NT2/D1 (cell line): Measurements from ENCODE around the gene OSBPL2.
A peak's percentile ranks its signal among the peaks of the same experiment; 100 is the strongest.

Experiments used
- DNase-seq: peaks from one replicate; pipeline ENCODE4 v3.0.0-alpha.2; 2011; ENCODE audit warnings: low read depth, low spot score
- H3K27me3 ChIP-seq: 2 replicates; pipeline ENCODE4 v1.6.0; 2011; ENCODE audit warnings: mild to moderate bottlenecking; ENCODE audit not compliant: insufficient read length, insufficient read depth
- H3K36me3 ChIP-seq: 2 replicates; pipeline ENCODE4 v1.6.1; 2011; ENCODE audit warnings: mild to moderate bottlenecking, low read length, mixed read lengths; ENCODE audit not compliant: insufficient read depth, insufficient read length
- H3K4me1 ChIP-seq: 2 replicates; pipeline ENCODE4 v1.5.1; 2011; ENCODE audit not compliant: insufficient read depth, insufficient read length
- H3K4me3 ChIP-seq: 2 replicates; pipeline ENCODE4 v1.5.1; 2011; ENCODE audit warnings: low read depth; ENCODE audit not compliant: insufficient read length
- H3K9ac ChIP-seq: 2 replicates; pipeline ENCODE4 v1.6.0; 2011; ENCODE audit warnings: low read depth; ENCODE audit not compliant: insufficient read length
- H3K9me3 ChIP-seq: 2 replicates; pipeline ENCODE4 v1.5.1; 2011; ENCODE audit warnings: mild to moderate bottlenecking, low read length; ENCODE audit not compliant: insufficient read depth
- SUZ12 ChIP-seq: IDR thresholded peaks from 2 replicates; pipeline ENCODE4 v1.6.1; 2011; ENCODE audit not compliant: insufficient read length, insufficient read depth; ENCODE audit errors: extremely low read depth
- YY1 ChIP-seq: IDR thresholded peaks from 2 replicates; pipeline ENCODE4 v1.6.1; 2011; ENCODE audit not compliant: insufficient read length, insufficient read depth
- ZNF274 ChIP-seq: IDR thresholded peaks from 2 replicates; pipeline ENCODE4 v1.6.1; 2011; ENCODE audit warnings: mild to moderate bottlenecking, low read depth, low read length

OSBPL2 gene

DNA sequence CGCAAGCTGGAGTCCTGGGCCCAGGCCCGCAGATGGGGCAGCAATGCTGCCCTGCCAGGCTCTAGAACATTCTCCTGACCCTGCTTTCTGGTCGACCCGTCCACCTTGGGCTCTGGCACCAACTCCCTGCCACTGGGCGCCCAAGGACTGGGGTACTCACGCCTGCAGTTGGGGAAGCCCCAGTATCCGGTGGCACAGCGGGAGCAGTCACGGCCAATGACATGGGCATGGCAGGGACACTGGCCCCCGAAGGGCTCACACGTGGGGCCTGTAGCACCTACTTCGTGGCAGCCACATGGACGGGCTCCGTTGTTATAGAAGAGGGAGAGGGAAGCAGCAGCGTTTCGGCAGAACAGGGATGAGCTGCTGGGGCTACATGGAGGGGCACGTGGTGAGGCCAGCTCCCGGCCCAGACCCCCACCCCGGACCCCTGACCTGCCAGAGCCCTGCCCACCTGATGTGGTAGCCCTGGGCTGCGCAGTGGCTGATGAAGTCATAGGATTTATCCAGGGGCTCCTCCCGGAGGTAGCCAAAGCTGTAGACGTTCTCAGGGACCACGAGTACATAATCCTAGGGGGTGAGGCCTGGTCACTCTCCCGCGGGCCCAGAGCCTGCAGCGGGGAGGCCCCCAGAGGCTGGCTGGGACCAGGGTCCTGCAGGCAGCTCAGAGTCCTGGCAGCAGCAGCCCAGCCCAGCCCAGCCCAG lies 90.5 kb downstream of the OSBPL2 start:
- no peak for DNase-seq
- TF ChIP-seq ZNF274, result no peak
- no peaks in the 10 kb centered on the region for H3K27me3 ChIP-seq
- peaks cover 96% of the 10 kb centered on the region for H3K36me3 ChIP-seq
- peaks cover 5% of the 10 kb centered on the region for H3K4me1 ChIP-seq
- peaks cover 13% of the 10 kb centered on the region; the same call in 1 of the 2 replicates for H3K9me3 ChIP-seq
- no peak overlapping the region for H3K9ac ChIP-seq
- no peak overlapping the region for H3K4me3 ChIP-seq

DNA sequence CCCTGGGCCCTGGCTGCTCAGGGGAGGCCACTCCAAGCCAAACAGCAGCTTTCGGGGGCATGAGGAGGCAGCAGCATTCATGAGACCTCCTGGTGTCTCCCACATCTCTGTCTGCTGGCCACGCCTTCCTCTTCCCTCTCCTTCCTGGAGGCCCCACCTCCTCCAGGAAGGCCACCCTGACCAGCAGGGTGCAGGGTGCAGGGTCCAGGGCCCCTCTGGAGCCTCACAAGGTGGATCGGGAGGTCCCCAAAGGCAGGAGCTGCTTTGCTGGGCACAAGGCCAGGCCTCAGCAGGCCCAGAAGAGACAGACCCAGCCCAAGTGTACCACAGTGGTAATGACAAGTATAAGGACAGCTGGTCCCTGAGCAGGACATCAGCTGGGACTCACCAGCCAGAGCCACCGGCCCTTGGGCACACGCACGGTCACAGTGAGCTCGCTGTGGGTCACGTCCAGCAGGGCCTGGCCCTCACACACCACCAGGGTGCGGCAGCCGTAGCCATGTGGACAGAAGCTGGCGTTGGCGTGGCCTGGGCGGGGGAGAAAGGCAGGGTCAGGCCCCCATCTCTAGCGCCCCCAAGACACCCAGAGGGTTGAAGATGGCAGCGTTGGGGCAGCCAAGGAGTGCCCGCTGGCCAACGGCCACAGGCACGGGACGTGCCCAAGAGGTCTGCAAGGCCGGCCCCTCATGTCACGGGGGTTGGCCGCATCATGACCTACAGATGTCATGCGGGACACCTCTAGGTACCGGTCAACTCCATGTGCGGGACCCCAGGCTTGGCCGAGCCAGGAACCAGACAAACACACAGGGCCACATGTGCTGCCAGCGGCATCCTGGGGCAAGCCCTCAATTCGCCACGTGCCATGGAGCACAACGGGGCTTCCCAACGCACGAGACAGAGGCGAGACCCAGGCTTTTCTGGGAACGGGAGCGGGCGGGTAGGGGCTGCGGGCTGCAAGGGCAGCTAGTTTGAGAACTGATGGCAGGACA lies 91.4 kb downstream of the OSBPL2 start:
- Histone ChIP-seq H3K4me1 (peaks cover 5% of the 10 kb centered on the region), H3K36me3 (peaks cover 96% of the 10 kb centered on the region), H3K9me3 (peaks cover 13% of the 10 kb centered on the region; the same call in 1 of the 2 replicates), H3K9ac (no peak overlapping the region), H3K4me3 (no peak overlapping the region), H3K27me3 (no peaks in the 10 kb centered on the region)
- TF ChIP-seq ZNF274 (no peak), YY1 (no peak), SUZ12 (no peak)
- no peak for DNase-seq

DNA sequence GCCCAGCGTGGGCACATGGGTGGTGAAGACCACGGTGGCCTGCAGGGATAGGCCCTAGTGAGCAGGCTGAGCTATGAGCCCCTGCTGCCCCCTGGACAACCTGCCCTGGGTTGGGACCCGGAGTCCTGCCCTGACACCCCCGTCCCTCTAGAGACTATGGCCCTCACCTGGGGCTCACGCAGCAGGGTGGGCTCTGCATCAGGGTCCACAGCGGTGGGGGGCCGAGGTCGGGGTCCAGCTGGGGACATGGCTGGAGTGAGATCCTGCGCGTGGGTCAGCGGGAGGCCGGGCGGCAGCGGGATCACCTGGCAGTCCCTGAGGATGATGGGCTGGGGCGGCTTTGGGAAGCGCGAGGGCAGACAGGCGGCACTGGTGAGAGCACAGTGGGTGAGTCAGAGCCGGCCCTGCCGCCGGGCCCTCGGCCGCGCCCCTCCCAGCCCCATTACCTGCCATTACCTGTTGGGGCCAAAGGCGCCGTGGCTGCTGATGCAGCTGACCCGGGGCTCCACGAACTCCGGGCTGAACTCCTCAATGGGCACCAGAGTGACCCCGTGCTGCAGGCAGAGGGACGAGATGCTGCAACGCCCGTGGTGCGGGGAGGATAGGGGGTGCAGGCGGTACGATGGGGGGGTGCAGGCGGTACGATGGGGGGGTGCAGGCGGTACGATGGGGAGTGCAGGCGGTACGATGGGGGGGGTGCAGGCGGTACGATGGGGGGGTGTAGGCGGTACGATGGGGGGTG lies 92.4 kb downstream of the OSBPL2 start:
- Histone ChIP-seq H3K4me1 (peaks cover 5% of the 10 kb centered on the region), H3K27me3 (no peaks in the 10 kb centered on the region), H3K9ac (no peak overlapping the region), H3K36me3 (peaks cover 96% of the 10 kb centered on the region), H3K4me3 (no peak overlapping the region), H3K9me3 (peaks cover 6% of the 10 kb centered on the region; the same call in 1 of the 2 replicates)
- no peak for DNase-seq
- TF ChIP-seq YY1, result no peak
- no peak for TF ChIP-seq SUZ12
- no peak for TF ChIP-seq ZNF274

DNA sequence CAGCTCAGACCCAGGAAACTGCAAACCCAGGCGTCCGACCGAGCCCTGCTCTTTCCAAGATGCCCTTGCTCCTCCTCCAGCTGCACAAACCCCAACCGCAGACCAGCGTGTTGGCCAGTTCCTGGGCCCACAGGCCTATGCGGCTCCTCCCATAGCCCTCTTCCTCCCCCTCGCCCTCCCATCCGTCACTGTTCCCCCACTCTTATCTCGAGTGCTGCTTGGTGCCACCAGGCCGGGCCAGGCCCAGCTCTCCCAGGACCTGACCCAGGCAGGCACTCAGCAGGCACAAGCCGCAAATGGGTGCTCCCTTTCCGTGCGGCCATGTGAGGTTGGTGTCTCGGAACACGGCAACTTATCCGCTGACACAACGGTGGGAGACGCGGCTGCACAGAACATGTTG lies 93.0 kb downstream of the OSBPL2 start:
- H3K27me3 ChIP-seq, result no peaks in the 10 kb centered on the region
- H3K9ac ChIP-seq, result no peak overlapping the region
- H3K9me3 ChIP-seq, result peaks cover 4% of the 10 kb centered on the region; the same call in 1 of the 2 replicates
- H3K4me1 ChIP-seq, result peaks cover 5% of the 10 kb centered on the region
- no peak for DNase-seq
- H3K4me3 ChIP-seq, result no peak overlapping the region
- TF ChIP-seq SUZ12 (no peak), ZNF274 (no peak), YY1 (no peak)
- peaks cover 96% of the 10 kb centered on the region for H3K36me3 ChIP-seq

DNA sequence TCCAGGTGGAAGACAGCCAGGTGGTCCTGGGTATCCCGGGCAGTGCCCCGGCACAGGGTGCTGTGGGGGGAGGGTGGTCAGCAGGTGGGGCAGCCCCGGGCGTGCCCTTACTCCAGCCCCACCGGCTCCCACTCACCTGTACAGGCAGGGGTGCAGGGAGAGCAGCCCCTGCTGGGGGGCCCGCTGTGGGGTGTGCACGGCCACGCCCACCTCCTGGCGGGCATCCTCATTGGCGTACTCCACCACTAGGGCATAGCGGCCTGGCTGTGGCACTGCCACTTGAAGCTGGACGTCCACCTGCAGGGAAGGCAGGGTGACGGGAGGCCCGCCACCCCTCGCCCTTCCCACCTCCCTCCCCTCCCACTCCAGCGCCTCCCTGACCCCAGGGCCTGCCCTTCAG lies 94.1 kb downstream of the OSBPL2 start:
- Histone ChIP-seq H3K4me1 (peaks cover 4% of the 10 kb centered on the region), H3K36me3 (peaks cover 96% of the 10 kb centered on the region)

DNA sequence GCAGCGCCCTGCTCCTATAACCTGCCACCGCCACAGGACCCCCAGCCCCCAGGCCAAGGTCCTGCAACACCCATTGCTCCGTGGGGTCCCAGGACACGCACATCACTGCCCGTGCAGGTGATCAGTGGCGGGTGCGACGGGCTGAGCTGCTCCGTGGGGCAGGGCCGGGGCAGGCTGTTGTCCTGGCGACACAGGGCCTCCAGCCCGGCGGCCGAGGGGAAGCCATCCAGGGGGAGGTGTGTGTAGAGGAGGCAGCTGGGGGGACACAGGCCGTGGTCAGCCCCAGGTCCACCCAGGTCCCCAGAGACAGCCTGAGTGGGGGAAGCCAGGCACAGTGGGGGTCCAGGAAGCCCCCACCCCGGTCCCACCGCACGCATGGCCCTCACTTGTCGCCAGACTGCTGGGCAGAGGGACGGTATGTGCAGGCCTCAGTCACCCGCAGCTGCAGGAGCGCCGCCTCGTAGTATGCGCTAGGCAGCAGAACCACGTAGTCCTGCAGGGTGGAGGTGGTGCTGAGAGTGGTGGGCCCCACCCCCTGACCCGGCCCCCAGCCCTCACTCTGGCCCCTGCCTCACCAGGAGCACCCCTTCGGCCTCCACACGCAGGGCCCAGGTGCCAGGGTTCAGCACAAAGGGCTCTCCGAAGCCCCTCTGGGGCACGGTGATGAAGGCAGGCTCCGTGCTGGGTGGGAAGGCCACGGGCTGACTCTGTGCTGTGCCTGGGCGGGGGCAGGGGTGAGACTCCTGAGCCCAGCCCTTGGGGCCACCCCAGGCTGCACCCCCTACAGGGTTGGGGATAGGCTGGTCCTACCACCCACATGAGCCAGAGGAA lies 94.9 kb downstream of the OSBPL2 start:
- Histone ChIP-seq H3K4me3 (no peak overlapping the region), H3K9me3 (no peaks in the 10 kb centered on the region), H3K36me3 (peaks cover 96% of the 10 kb centered on the region), H3K4me1 (peaks cover 4% of the 10 kb centered on the region), H3K27me3 (no peaks in the 10 kb centered on the region), H3K9ac (peak overlapping the region; percentile 10)
- no peak for DNase-seq
- TF ChIP-seq SUZ12, result no peak
- no peak for TF ChIP-seq YY1
- TF ChIP-seq ZNF274, result no peak

More for the DNA sequence above, 94.1 kb downstream of the OSBPL2 start:
- Histone ChIP-seq H3K9me3 (no peaks in the 10 kb centered on the region), H3K4me3 (no peak overlapping the region), H3K27me3 (no peaks in the 10 kb centered on the region), H3K9ac (no peak overlapping the region)
- DNase-seq, result no peak
- TF ChIP-seq SUZ12, result no peak
- TF ChIP-seq YY1, result no peak
- no peak for TF ChIP-seq ZNF274
